Trophoblast cell (in vitro differentiated cells and primary cell): ENCODE data around the gene ERBB2.

Experiments used
- DNase-seq, 2 donors: peaks; one replicate each; pipeline ENCODE4 v3.0.0-alpha.2; 2016
- H2AFZ ChIP-seq: 2 replicates; pipeline ENCODE4 v1.6.1; 2013; ENCODE audit warnings: low read length, moderate library complexity, mild to moderate bottlenecking; ENCODE audit not compliant: insufficient read depth, poor library complexity
- H2AK5ac ChIP-seq: 2 replicates; pipeline ENCODE4 v1.6.1; 2013; ENCODE audit warnings: mild to moderate bottlenecking, low read length
- H2BK120ac ChIP-seq: 2 replicates; pipeline ENCODE4 v1.6.1; 2013; ENCODE audit warnings: low read length, mild to moderate bottlenecking, moderate library complexity; ENCODE audit not compliant: insufficient read depth, poor library complexity
- H2BK12ac ChIP-seq: 2 replicates; pipeline ENCODE4 v1.6.1; 2013; ENCODE audit warnings: mild to moderate bottlenecking, low read length, moderate library complexity
- H2BK5ac ChIP-seq: 2 replicates; pipeline ENCODE4 v1.6.1; 2013; ENCODE audit warnings: low read length, low read depth, moderate library complexity, mild to moderate bottlenecking; ENCODE audit not compliant: poor library complexity
- H3K14ac ChIP-seq: 2 replicates; pipeline ENCODE4 v1.6.1; 2013; ENCODE audit warnings: mild to moderate bottlenecking, low read length
- H3K18ac ChIP-seq: 2 replicates; pipeline ENCODE4 v1.6.1; 2013; ENCODE audit warnings: mild to moderate bottlenecking, low read length
- H3K23ac ChIP-seq: 2 replicates; pipeline ENCODE4 v1.6.1; 2013; ENCODE audit warnings: low read length
- H3K27ac ChIP-seq: 2 replicates; pipeline ENCODE4 v1.5.1; 2013; ENCODE audit warnings: low read depth, mild to moderate bottlenecking, inconsistent platforms, low read length, moderate library complexity
- H3K27me3 ChIP-seq: 2 replicates; pipeline ENCODE4 v1.6.1; 2013; ENCODE audit warnings: inconsistent platforms, mild to moderate bottlenecking, low read length, moderate library complexity; ENCODE audit not compliant: insufficient read depth
- H3K36me3 ChIP-seq, 2 experiments: 1 replicate in 1 of 2; 2 replicates in 1 of 2; pipeline ENCODE4 v1.6.1; 2013; ENCODE audit warnings: low read length in 2 of 2, mild to moderate bottlenecking in 2 of 2, moderate library complexity in 1 of 2; ENCODE audit not compliant: insufficient read depth in 2 of 2, control insufficient read depth in 1 of 2
- H3K4ac ChIP-seq: 2 replicates; pipeline ENCODE4 v1.6.1; 2013; ENCODE audit warnings: low read depth, mild to moderate bottlenecking, low read length, moderate library complexity
- H3K4me1 ChIP-seq, 2 experiments: 1 replicate in 1 of 2; 2 replicates in 1 of 2; pipeline ENCODE4 v1.6.1; 2013; ENCODE audit warnings: low read length in 2 of 2, mild to moderate bottlenecking in 2 of 2, moderate library complexity in 1 of 2; ENCODE audit not compliant: insufficient read depth in 2 of 2, control insufficient read depth in 1 of 2
- H3K4me2 ChIP-seq: 2 replicates; pipeline ENCODE4 v1.6.1; 2013; ENCODE audit warnings: inconsistent platforms, mild to moderate bottlenecking, low read length, moderate library complexity
- H3K4me3 ChIP-seq: 2 replicates; pipeline ENCODE4 v1.5.1; 2013; ENCODE audit warnings: mild to moderate bottlenecking, low read depth, low read length, inconsistent platforms
- H3K79me1 ChIP-seq: one replicate; pipeline ENCODE4 v1.6.1; 2013; ENCODE audit warnings: low read length
- H3K79me2 ChIP-seq: 2 replicates; pipeline ENCODE4 v1.6.1; 2013; ENCODE audit warnings: low read length, mild to moderate bottlenecking; ENCODE audit not compliant: control insufficient read depth, insufficient read depth, poor library complexity
- H3K9ac ChIP-seq: 2 replicates; pipeline ENCODE4 v1.6.1; 2013; ENCODE audit warnings: mild to moderate bottlenecking, low read length
- H3K9me3 ChIP-seq: 2 replicates; pipeline ENCODE4 v1.6.1; 2013; ENCODE audit warnings: low read depth, mild to moderate bottlenecking, control low read depth, inconsistent platforms, low read length; ENCODE audit not compliant: insufficient read depth
- H4K12ac ChIP-seq: 2 replicates; pipeline ENCODE4 v1.6.1; 2013; ENCODE audit warnings: low read depth, mild to moderate bottlenecking, low read length, moderate library complexity
- H4K8ac ChIP-seq: 2 replicates; pipeline ENCODE4 v1.6.1; 2013; ENCODE audit warnings: low read depth, mild to moderate bottlenecking, low read length, moderate library complexity
- H4K91ac ChIP-seq: one replicate; pipeline ENCODE4 v1.6.1; 2013; ENCODE audit warnings: low read depth, mild to moderate bottlenecking, low read length, moderate library complexity
- WGBS: extraction: QIAGEN DNeasy Blood & Tissue Kit; methylation state at CpG from one replicate; pipeline ENCODE4 v1.1.7; 2013; ENCODE audit warnings: missing lambda C conversion rate; ENCODE audit not compliant: insufficient read length, insufficient coverage; ENCODE audit errors: extremely low coverage; 5-methylcytosine and 5-hydroxymethylcytosine counted together

ERBB2 gene

DNA sequence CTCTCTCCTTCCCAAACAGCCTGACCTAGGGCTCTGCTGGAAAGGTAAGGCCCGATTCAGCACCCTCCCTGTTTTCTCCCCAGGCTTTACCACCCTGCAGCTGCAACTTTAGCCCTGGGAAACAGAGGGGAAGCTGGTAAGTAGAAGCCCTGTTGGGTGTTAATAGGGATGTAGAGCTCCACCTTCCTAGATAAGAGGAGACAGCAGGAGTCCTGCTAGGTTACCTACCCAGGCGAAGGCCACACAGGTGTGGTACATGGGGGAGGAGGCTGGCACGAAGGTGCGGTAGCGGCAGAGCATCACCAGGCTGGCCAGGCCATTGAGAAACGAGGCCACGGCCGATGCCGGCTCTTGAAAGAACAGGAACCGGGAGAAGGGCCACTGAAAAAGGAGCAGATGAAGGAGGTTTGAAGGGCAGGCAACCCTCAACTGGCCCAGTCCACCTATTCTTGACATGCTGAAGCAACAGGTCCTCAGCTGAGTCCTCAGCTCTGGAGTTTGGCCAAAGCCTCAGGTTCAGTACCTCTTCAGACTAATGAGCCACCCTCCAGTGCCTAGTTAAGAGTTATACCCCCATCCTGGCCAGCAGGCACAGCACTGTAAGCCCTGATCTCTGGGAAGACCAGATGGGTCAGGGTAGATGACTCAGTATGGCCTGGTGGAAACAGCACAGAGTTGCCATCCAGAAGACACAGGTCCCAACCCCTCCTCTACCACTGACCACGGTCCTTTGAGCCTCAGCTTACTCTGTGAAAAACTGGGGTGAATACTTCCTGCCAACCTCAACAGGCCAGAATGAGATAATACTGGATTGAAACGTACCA lies 15.3 kb upstream of the ERBB2 start:
- no peak overlapping the region for H3K4ac ChIP-seq
- no peaks in the 10 kb centered on the region for H3K9me3 ChIP-seq
- H3K4me1 ChIP-seq = peaks cover 3 to 5% of the 10 kb centered on the region in 2 experiments
- H2AFZ ChIP-seq = no peak overlapping the region
- peaks cover 7% of the 10 kb centered on the region for H3K79me1 ChIP-seq
- DNase-seq = no peak
- no peak overlapping the region for H3K9ac ChIP-seq
- H3K23ac ChIP-seq = no peak overlapping the region
- no peak overlapping the region for H3K4me2 ChIP-seq
- H4K8ac ChIP-seq = no peak overlapping the region
- WGBS = no CpG with 5 or more reads among the region's 12 CpGs
- H2AK5ac ChIP-seq = no peak overlapping the region
- H3K18ac ChIP-seq = no peak overlapping the region
- H3K4me3 ChIP-seq = no peak overlapping the region
- no peak overlapping the region for H3K14ac ChIP-seq
- H2BK120ac ChIP-seq = no peak overlapping the region
- peaks cover 5% of the 10 kb centered on the region for H3K79me2 ChIP-seq
- H3K36me3 ChIP-seq = no peaks in the 10 kb centered on the region
- no peak overlapping the region for H4K91ac ChIP-seq
- no peak overlapping the region for H2BK5ac ChIP-seq
- H2BK12ac ChIP-seq = no peak overlapping the region
- no peak overlapping the region for H4K12ac ChIP-seq
- H3K27me3 ChIP-seq = no peaks in the 10 kb centered on the region
- H3K27ac ChIP-seq = no peak overlapping the region

GRCh38 chr17:39687101-39687545 lies 12.7 kb upstream of the ERBB2 start:
- Histone ChIP-seq H3K79me2 (peaks cover 5% of the 10 kb centered on the region), H4K12ac (no peak overlapping the region), H2BK120ac (no peak overlapping the region), H2AK5ac (no peak overlapping the region), H2BK12ac (no peak overlapping the region), H2BK5ac (no peak overlapping the region), H3K9me3 (no peaks in the 10 kb centered on the region), H3K14ac (no peak overlapping the region), H4K91ac (no peak overlapping the region), H3K18ac (no peak overlapping the region), H3K23ac (no peak overlapping the region), H3K4me2 (peak overlapping the region; percentile 42), H3K4ac (no peak overlapping the region), H3K27me3 (no peaks in the 10 kb centered on the region), H2AFZ (peak overlapping the region; percentile 10), H3K36me3 (no peaks in the 10 kb centered on the region), H3K4me1 (peaks cover 3 to 5% of the 10 kb centered on the region in 2 experiments), H3K9ac (no peak overlapping the region), H4K8ac (peak overlapping the region; percentile 97), H3K79me1 (peaks cover 7% of the 10 kb centered on the region), H3K4me3 (no peak overlapping the region), H3K27ac (no peak overlapping the region)
- no CpG with 5 or more reads among the region's 6 CpGs for WGBS
- peak in 1 of 2 donors; percentile 74 for DNase-seq

DNA sequence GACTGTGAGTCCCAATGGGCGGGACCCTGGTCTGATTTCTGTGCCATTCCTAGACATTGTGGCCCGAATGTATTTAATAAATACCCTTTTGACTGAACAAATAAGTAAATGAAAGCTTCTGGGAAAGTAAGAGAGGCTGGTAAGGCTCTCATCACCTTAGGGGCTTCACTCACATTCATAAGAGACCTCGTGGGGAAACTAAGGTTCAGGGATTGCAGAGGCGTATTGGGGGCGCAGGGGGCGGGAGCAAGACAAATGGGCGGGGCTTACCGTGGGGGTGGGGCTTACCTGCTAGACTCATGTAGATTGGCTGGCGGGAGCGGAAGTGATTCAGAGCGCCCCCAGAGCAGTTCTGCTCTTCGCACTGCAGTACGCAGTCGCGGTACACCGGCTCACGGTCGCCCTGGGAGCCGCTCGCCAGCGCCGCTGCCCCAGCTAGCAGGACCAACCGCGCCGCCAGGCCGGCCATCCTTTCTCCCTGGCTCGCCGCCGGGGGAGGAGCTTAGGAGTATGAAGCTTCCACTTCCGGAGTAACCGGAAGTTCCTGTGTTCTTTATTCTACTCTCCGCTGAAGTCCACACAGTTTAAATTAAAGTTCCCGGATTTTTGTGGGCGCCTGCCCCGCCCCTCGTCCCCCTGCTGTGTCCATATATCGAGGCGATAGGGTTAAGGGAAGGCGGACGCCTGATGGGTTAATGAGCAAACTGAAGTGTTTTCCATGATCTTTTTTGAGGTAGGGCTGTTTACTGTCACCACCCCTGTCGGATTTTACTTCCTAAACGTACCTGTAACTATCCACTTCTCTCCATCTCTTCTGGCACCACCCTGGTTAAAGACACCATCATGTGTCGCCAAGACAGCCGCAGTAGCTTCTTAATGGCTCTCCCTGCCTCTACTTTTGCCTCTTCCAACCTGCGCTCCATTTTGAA lies 12.1 kb upstream of the ERBB2 start, which contains the start of gene PGAP3:
Gene PGAP3 (minus strand): TSS at position 512 of the 929 bp plus-strand sequence. CDS start 43 bp downstream, at position 469.
- WGBS = no CpG with 5 or more reads among the region's 45 CpGs
- no peaks in the 10 kb centered on the region for H3K36me3 ChIP-seq

GRCh38 chr17:39688475-39688835 lies 11.4 kb upstream of the ERBB2 start:
- no peak overlapping the region for H3K27ac ChIP-seq

More for the DNA sequence above, 12.1 kb upstream of the ERBB2 start, which contains the start of gene PGAP3:
- Histone ChIP-seq H2AK5ac (no peak within 1 kb of the TSS), H2BK12ac (no peak within 1 kb of the TSS), H4K91ac (peak within 1 kb of the TSS; percentile 93), H3K18ac (peak within 1 kb of the TSS; percentile 81), H3K4me2 (peak within 1 kb of the TSS; percentile 76), H3K79me2 (peaks cover 5% of the 10 kb centered on the region), H3K79me1 (peaks cover 7% of the 10 kb centered on the region), H3K23ac (no peak within 1 kb of the TSS), H3K4ac (peak within 1 kb of the TSS; percentile 70), H4K12ac (peak within 1 kb of the TSS; percentile 93), H2BK5ac (peak within 1 kb of the TSS; percentile 68), H3K9ac (no peak within 1 kb of the TSS), H3K14ac (peak within 1 kb of the TSS; percentile 82), H3K4me3 (peak within 1 kb of the TSS; percentile 75), H3K9me3 (no peaks in the 10 kb centered on the region), H3K4me1 (peaks cover 3 to 5% of the 10 kb centered on the region in 2 experiments), H3K27ac (peak within 1 kb of the TSS; percentile 62), H3K27me3 (no peaks in the 10 kb centered on the region), H4K8ac (peak within 1 kb of the TSS; percentile 97), H2BK120ac (peak within 1 kb of the TSS; percentile 79), H2AFZ (peak within 1 kb of the TSS; percentile 100)
- DNase-seq = peak; percentile 81

More at GRCh38 chr17:39688475-39688835, 11.4 kb upstream of the ERBB2 start:
- no peaks in the 10 kb centered on the region for H3K9me3 ChIP-seq
- no peak overlapping the region for H3K23ac ChIP-seq
- no peak for DNase-seq
- peak overlapping the region; percentile 93 for H4K91ac ChIP-seq
- no peak overlapping the region for H3K18ac ChIP-seq
- no peak overlapping the region for H3K14ac ChIP-seq
- H4K8ac ChIP-seq = peak overlapping the region; percentile 97
- H3K4me3 ChIP-seq = no peak overlapping the region
- H3K9ac ChIP-seq = no peak overlapping the region
- no CpG with 5 or more reads among the region's 6 CpGs for WGBS
- H3K4ac ChIP-seq = peak overlapping the region; percentile 70
- no peaks in the 10 kb centered on the region for H3K36me3 ChIP-seq
- H3K79me2 ChIP-seq = peaks cover 5% of the 10 kb centered on the region
- peak overlapping the region; percentile 4 for H2AFZ ChIP-seq
- peak overlapping the region; percentile 93 for H4K12ac ChIP-seq
- peaks cover 3 to 5% of the 10 kb centered on the region in 2 experiments for H3K4me1 ChIP-seq
- no peak overlapping the region for H2AK5ac ChIP-seq
- no peak overlapping the region for H2BK120ac ChIP-seq
- H2BK12ac ChIP-seq = no peak overlapping the region
- H3K27me3 ChIP-seq = no peaks in the 10 kb centered on the region
- peak overlapping the region; percentile 76 for H3K4me2 ChIP-seq
- no peak overlapping the region for H2BK5ac ChIP-seq
- H3K79me1 ChIP-seq = peaks cover 7% of the 10 kb centered on the region
